IPS-20b (cell line): ENCODE results near the gene HNRNPAB.
"Not testable (repeated sequence)": the region's sequence is repeated elsewhere in the genome, so short reads cannot be mapped to it uniquely, and the experiment has no call there.

ENCODE experiments used
- H3K27ac ChIP-seq: one replicate; pipeline ENCODE4 v1.5.1; 2013; ENCODE audit warnings: low read length
- H3K27me3 ChIP-seq: 2 replicates; pipeline ENCODE4 v1.6.1; 2013; ENCODE audit warnings: mild to moderate bottlenecking, low read length, inconsistent platforms; ENCODE audit not compliant: insufficient read depth
- H3K36me3 ChIP-seq: 2 replicates; pipeline ENCODE4 v1.6.1; 2013; ENCODE audit warnings: low read depth, mild to moderate bottlenecking, inconsistent platforms, low read length, moderate library complexity; ENCODE audit not compliant: insufficient read depth
- H3K4me1 ChIP-seq: 2 replicates; pipeline ENCODE4 v1.6.1; 2013; ENCODE audit warnings: mild to moderate bottlenecking, control low read depth, inconsistent platforms, low read length, moderate library complexity; ENCODE audit not compliant: insufficient read depth
- H3K4me3 ChIP-seq: 2 replicates; pipeline ENCODE4 v1.5.1; 2013; ENCODE audit warnings: mild to moderate bottlenecking, low read length, inconsistent platforms
- H3K9ac ChIP-seq: 2 replicates; pipeline ENCODE4 v1.6.1; 2013; ENCODE audit warnings: low read depth, mild to moderate bottlenecking, inconsistent platforms, low read length, moderate library complexity
- H3K9me3 ChIP-seq: 2 replicates; pipeline ENCODE4 v1.6.1; 2013; ENCODE audit warnings: mild to moderate bottlenecking, low read depth, low read length, inconsistent platforms; ENCODE audit not compliant: insufficient read depth

HNRNPAB gene

DNA sequence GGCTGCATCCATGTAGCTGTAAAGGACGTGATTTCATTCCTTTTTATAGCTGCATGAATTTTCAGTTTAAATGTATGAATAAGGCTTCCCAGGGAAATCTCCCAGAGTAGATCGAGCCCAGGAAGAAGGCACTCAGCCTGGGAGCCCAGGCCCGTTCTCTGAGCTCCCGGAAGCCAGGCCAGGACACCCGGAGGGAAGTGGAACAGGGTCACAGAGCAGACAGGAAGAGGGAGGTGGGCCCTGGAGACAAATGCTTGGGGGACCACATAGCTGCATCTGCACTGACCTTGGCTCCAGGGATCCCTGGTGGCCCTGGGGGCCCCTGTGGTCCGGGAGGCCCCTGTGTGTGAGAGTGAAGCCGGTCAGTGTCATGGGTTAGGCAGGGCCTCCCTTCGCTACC lies 47.9 kb downstream of the HNRNPAB start:
- no peaks in the 10 kb centered on the region for H3K4me1 ChIP-seq
- H3K27ac ChIP-seq = no peak overlapping the region
- H3K27me3 ChIP-seq = no peaks in the 10 kb centered on the region; the same call in 1 of the 2 replicates
- no peak overlapping the region for H3K9ac ChIP-seq
- H3K9me3 ChIP-seq = no peaks in the 10 kb centered on the region
- H3K4me3 ChIP-seq = no peak overlapping the region
- H3K36me3 ChIP-seq = no peaks in the 10 kb centered on the region

DNA sequence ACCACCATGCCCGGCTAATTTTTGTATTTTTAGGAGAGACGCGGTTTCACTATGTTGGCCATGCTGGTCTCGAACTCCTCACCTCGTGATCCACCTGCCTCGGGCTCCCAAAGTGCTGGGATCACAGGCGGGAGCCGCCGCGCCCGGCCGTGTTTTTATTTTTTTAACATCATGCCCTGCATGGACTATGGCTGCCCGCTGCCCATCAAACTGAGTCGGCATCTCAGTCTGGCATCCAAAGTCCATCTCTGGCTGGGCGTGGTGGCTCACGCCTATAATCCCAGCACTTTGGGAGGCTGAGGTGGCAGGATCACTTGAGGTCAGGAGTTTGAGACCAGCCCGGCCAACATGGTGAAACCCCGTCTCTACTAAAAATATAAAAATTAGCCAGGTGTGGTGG lies 49.3 kb downstream of the HNRNPAB start:
- H3K36me3 ChIP-seq, H3K27ac ChIP-seq, H3K4me3 ChIP-seq, H3K9ac ChIP-seq, H3K9me3 ChIP-seq, H3K4me1 ChIP-seq, H3K27me3 ChIP-seq: not testable (repeated sequence)

DNA sequence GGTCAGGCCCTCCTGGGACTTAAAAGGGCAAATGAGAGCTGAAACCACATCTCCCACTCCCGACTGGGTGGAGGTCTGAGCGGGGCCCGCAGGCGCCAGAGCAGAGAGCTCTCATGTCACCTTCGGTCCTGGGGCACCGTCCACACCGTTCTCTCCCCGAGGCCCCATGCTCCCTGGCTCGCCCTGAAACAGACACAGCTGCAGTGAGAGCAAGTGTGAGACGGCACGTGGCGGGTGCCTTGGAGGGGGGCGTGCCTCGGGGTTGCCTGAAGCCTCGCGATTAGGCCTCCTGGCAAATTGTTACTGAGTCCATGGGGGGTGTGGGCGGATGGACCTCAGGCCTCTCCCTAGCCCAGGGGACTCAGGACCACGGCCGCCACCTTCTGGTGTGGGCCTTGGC lies 52.4 kb downstream of the HNRNPAB start:
- H3K9me3 ChIP-seq = no peaks in the 10 kb centered on the region
- no peaks in the 10 kb centered on the region for H3K27me3 ChIP-seq
- H3K27ac ChIP-seq = no peak overlapping the region
- no peaks in the 10 kb centered on the region for H3K36me3 ChIP-seq
- no peak overlapping the region for H3K9ac ChIP-seq
- H3K4me1 ChIP-seq = no peaks in the 10 kb centered on the region
- H3K4me3 ChIP-seq = no peak overlapping the region

DNA sequence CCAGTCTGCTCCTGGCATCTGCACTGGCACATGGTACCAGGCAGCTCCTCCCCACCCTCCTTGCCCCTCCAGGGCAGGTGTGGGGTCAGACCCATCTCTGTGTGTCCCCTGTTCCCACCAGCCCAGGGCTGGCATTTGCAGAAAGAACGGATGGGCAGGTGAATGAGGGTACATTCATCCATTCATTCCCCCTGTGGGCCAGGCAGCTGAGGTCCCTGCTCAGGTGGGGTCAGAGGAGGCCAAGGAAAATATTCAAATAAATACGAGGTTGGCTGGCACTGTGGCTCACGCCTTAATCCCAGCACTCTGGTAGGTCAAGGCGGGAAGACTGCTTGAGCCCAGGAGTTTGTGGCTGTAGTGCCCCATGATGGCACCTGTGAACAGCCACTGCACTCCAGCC lies 53.3 kb downstream of the HNRNPAB start:
- no peak overlapping the region for H3K4me3 ChIP-seq
- no peak overlapping the region for H3K27ac ChIP-seq
- no peaks in the 10 kb centered on the region for H3K4me1 ChIP-seq
- H3K36me3 ChIP-seq = no peaks in the 10 kb centered on the region
- H3K9me3 ChIP-seq = no peaks in the 10 kb centered on the region
- no peak overlapping the region for H3K9ac ChIP-seq
- no peaks in the 10 kb centered on the region for H3K27me3 ChIP-seq

DNA sequence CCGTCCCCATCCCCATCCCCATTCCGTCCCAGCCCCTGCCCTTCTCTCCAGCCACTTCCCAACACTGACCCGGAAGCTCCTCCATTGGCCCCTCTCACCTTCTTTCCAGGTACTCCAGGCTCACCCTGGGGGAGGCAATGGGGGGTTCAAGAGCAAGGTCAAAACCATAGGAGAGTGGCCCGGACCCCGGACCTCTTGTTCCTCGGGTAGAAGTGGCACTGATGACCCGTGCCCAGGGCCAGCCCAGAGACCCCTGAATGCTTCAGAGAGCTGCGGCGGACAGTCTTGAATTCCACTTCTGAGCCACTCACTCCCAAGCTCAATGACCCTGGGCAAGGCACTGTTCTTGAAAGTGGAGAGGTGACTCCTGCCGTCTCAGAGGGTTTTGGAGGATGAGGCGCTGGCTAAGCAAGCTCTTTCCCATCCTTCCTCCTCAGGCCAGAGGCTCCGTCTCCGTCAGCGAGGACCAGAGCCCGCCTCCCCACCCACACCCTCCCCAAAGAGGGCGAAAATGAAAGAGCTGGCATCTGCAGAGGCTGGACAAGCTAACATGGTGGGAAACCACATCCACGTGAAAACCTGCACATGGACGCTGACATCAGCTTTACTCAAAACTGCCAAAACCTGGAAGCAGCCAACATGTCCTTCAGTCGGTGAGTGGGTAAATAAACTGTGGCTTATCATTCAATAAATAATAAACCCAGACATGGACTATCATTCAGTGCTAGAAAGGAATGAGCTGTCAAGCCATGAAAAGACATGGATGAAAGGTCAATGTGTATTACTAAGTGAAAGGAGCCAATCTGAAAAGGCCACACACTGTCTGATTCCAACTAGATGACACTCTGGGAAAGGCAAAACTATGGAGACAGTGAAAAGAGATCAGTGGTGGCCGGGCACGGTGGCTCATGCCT lies 55.5 kb downstream of the HNRNPAB start:
- H3K27me3 ChIP-seq = no peaks in the 10 kb centered on the region
- no peak overlapping the region for H3K9ac ChIP-seq
- H3K9me3 ChIP-seq = no peaks in the 10 kb centered on the region
- no peak overlapping the region for H3K27ac ChIP-seq
- no peaks in the 10 kb centered on the region for H3K4me1 ChIP-seq
- no peaks in the 10 kb centered on the region for H3K36me3 ChIP-seq
- no peak overlapping the region for H3K4me3 ChIP-seq
